Keratinocyte (primary cell): ENCODE data around the gene TUT1.
"Not testable (repeated sequence)": the region's sequence is repeated elsewhere in the genome, so short reads cannot be mapped to it uniquely, and the experiment has no call there.

Experiments
- EZH2 ChIP-seq: IDR thresholded peaks from one replicate; pipeline ENCODE4 v1.6.1; 2012; ENCODE audit warnings: inconsistent platforms, mild to moderate bottlenecking, low read length, moderate library complexity
- TF ChIP-seq, protein P1 (sequence below), 3 experiments: IDR thresholded peaks in 1 of 3; conservative IDR thresholded peaks in 1 of 3; optimal IDR thresholded peaks in 1 of 3; 2 replicates in 2 of 3; 3 replicates in 1 of 3; pipeline versions ENCODE3 to v1.5.1; 2011; ENCODE audit warnings: low read length in 3 of 3, mild to moderate bottlenecking in 3 of 3, moderate library complexity in 2 of 3, control low read depth in 1 of 3, inconsistent platforms in 1 of 3; ENCODE audit not compliant: insufficient read depth in 2 of 3; ENCODE audit errors: extremely low read depth in 1 of 3

DNA sequence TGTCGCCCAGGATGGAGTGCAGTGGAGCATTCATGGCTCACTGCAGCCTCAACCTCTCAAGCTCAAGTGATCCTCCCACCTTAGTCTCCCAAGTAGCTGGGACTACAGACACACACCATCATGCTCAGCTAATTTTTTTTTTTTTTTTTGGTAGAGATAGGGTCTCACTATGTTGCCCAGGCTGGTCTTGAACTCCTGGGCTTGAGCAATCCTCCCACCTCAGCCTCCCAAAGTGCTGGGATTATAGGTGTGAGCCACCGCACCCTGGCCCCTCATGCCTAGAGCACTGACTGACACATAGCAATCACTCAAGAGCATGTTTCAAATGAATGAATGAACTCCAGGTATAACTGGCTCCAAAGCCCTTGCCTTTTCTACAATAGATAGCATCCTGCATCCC, 40.8 kb downstream of the TUT1 start:
- TF ChIP-seq, protein P1, sequence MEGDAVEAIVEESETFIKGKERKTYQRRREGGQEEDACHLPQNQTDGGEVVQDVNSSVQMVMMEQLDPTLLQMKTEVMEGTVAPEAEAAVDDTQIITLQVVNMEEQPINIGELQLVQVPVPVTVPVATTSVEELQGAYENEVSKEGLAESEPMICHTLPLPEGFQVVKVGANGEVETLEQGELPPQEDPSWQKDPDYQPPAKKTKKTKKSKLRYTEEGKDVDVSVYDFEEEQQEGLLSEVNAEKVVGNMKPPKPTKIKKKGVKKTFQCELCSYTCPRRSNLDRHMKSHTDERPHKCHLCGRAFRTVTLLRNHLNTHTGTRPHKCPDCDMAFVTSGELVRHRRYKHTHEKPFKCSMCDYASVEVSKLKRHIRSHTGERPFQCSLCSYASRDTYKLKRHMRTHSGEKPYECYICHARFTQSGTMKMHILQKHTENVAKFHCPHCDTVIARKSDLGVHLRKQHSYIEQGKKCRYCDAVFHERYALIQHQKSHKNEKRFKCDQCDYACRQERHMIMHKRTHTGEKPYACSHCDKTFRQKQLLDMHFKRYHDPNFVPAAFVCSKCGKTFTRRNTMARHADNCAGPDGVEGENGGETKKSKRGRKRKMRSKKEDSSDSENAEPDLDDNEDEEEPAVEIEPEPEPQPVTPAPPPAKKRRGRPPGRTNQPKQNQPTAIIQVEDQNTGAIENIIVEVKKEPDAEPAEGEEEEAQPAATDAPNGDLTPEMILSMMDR (optimal IDR thresholded peaks at IDR 0.05 in 1 of 3, IDR thresholded peaks at IDR 0.05 in 1 of 3, conservative IDR thresholded peaks at IDR 0.05 in 1 of 3; ENCODE audit: extremely low read depth in 1 of 3, insufficient read depth in 2 of 3, low read length in 3 of 3), result not testable (repeated sequence)
- TF ChIP-seq EZH2, result not testable (repeated sequence)
